Measurements from ENCODE around the gene SESTD1. TPM values are rescaled to one million over a fixed set of nuclear protein-coding genes. Genes with fewer than 3 reads are reported as not detected.

The SESTD1 gene
- total and polyA plus RNA-seq, 7 donors, result 4.2 to 20.2 (median 15.1) TPM

DNA sequence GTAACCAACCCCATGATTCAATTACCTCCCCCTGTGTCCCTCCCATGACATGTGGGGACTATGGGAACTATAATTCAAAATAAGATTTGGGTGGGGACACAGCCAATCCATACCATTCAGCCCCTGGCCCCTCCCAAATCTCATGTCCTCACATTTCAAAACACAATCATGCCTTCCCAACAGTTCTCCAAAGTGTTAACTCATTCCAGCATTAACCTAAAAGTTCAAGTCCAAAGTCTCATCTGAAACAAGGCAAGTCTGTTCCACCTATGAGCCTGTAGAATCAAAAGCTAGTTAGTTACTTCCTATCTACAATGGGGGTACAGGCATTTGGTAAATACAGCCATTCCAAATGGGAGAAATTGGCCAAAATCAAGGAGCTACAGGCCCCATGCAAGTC, 182.7 kb downstream of the SESTD1 start:
- DNase-seq (no peak), ATAC-seq (no peak)
- Histone ChIP-seq H3K27ac (no peak overlapping the region), H3K4me3 (no peak overlapping the region), H3K36me3 (ENCODE audit: insufficient read depth in 1 of 2, low read depth in 1 of 2) (no peaks in the 10 kb centered on the region), H3K27me3 (ENCODE audit: insufficient read depth in 3 of 3, low read length in 2 of 3) (no peaks in the 10 kb centered on the region), H3K9me3 (peaks cover 10% of the 10 kb centered on the region), H3K4me1 (peaks cover 5% of the 10 kb centered on the region)
- intact Hi-C loops (cut with DNase I), result no loop called here
- TF ChIP-seq, protein P1, sequence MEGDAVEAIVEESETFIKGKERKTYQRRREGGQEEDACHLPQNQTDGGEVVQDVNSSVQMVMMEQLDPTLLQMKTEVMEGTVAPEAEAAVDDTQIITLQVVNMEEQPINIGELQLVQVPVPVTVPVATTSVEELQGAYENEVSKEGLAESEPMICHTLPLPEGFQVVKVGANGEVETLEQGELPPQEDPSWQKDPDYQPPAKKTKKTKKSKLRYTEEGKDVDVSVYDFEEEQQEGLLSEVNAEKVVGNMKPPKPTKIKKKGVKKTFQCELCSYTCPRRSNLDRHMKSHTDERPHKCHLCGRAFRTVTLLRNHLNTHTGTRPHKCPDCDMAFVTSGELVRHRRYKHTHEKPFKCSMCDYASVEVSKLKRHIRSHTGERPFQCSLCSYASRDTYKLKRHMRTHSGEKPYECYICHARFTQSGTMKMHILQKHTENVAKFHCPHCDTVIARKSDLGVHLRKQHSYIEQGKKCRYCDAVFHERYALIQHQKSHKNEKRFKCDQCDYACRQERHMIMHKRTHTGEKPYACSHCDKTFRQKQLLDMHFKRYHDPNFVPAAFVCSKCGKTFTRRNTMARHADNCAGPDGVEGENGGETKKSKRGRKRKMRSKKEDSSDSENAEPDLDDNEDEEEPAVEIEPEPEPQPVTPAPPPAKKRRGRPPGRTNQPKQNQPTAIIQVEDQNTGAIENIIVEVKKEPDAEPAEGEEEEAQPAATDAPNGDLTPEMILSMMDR (IDR thresholded peaks at IDR 0.05), result no peak

DNA sequence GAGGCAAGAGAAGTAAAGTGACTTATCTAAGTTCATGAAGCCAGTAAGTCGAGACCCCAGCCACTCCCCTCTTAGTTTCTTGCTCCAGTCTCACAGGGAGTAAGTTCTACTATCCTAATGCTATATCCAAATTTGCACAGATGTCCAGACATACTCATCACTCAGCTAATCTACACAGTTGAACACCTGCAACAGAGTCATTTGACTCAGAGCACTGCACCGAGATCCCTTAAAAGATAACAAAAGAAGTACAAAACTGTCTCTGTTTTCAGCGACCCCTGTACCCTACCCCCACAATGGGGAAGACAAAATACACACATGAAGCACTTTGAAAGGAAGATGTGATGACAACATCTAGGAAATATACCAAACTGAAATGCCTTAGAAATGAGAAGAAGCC, 192.1 kb downstream of the SESTD1 start:
- intact Hi-C loops (cut with DNase I), result no loop called here
- Histone ChIP-seq H3K4me1 (no peaks in the 10 kb centered on the region), H3K4me3 (no peak overlapping the region), H3K9me3 (no peaks in the 10 kb centered on the region), H3K27ac (no peak overlapping the region), H3K27me3 (ENCODE audit: insufficient read depth in 3 of 3, low read length in 2 of 3) (peaks cover 0 to 2% (median 0%) of the 10 kb centered on the region in 3 donors), H3K36me3 (ENCODE audit: insufficient read depth in 1 of 2, low read depth in 1 of 2) (no peaks in the 10 kb centered on the region)
- TF ChIP-seq, protein P1 (IDR thresholded peaks at IDR 0.05), result no peak
- no peak for ATAC-seq
- DNase-seq, result no peak
- 68 to 79% (median 71%) methylated on average over 3 of the region's 3 CpGs for WGBS, 3 donors

DNA sequence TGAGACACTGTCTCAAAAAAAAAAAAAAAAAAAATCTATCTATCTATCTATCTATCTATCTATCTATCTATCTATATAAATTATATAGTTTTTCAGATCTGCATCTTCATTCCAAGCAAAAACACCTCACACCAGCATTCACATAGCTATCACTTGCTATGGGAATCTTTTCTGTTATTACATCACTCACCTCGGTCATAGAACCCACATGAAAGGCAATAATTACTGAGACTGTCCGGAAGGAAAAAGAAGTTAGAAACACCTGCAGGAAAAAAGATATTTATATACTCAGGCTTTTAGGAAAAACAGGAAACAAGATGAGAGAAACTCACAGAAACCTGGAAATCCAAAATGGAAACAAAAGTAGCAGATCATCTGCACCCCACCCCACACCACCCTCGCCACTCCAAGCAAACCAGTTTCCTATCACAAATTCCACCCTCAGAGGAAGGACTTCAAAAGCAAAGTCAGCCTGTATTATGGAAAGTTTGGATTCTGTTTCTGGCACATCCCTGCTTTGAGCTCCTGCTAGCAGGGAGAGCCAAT, 192.7 kb downstream of the SESTD1 start:
- TF ChIP-seq, protein P1 (IDR thresholded peaks at IDR 0.05), result no peak
- ATAC-seq (no peak), DNase-seq (no peak)
- Histone ChIP-seq H3K36me3 (ENCODE audit: insufficient read depth in 1 of 2, low read depth in 1 of 2) (no peaks in the 10 kb centered on the region), H3K4me1 (no peaks in the 10 kb centered on the region), H3K9me3 (no peaks in the 10 kb centered on the region), H3K27me3 (ENCODE audit: insufficient read depth in 3 of 3, low read length in 2 of 3) (peaks cover 0 to 2% (median 0%) of the 10 kb centered on the region in 3 donors), H3K4me3 (no peak overlapping the region), H3K27ac (no peak overlapping the region)
- intact Hi-C loops (cut with DNase I), result no loop called here
- 68 to 76% (median 70%) methylated on average over 3 of the region's 3 CpGs for WGBS, 3 donors

DNA sequence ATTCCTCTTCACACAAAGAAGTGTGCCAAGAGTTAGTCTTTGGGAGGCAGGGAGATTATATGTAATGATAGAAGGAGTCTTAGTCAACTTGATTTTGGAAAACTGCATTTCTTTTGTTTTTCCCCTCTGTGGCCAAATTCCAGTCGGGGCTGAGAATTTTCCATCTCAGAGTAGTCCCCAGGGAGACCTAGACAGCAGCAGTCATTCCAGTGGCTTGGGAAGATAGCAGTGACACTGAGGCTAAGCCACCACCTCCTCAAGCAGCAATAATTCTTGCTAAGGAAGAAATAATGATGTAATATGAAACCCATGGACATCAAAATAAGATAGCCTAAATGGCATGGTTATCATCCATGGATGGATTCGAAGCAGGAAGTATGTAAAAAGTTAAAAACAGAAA, 193.7 kb downstream of the SESTD1 start:
- Histone ChIP-seq H3K36me3 (ENCODE audit: insufficient read depth in 1 of 2, low read depth in 1 of 2) (no peaks in the 10 kb centered on the region), H3K9me3 (no peaks in the 10 kb centered on the region), H3K4me3 (no peak overlapping the region), H3K4me1 (no peaks in the 10 kb centered on the region), H3K27me3 (ENCODE audit: insufficient read depth in 3 of 3, low read length in 2 of 3) (no peaks in the 10 kb centered on the region), H3K27ac (no peak overlapping the region)
- DNase-seq, result no peak
- intact Hi-C loops (cut with DNase I), result no loop called here
- 48 to 59% (median 53%) methylated on average over 2 of the region's 2 CpGs for WGBS, 3 donors
- no peak for ATAC-seq
- TF ChIP-seq, protein P1 (IDR thresholded peaks at IDR 0.05), result no peak

DNA sequence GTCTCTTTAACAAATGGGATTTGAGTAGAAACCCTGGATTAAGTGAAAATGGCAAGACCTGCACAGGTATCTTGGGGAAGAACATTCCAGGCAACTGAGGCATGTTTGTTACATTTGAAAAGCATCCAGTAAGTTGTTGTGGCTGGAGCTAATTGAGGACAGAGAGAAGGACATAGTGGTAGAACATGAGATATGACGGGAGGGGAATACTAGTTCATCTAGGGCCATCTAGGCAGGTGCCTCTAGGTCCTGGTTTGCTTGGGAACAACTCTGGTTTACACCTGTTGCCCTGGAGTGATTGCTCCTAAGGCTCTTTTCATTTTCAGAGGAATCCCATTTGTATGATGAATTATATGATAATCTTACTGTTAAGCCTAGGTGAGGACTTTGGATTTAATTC, 194.9 kb downstream of the SESTD1 start:
- WGBS, 3 donors, result 44 to 90% (median 82%) methylated on average over 1 of the region's 1 CpG
- H3K4me3 ChIP-seq, result no peak overlapping the region
- H3K4me1 ChIP-seq, result no peaks in the 10 kb centered on the region
- no peaks in the 10 kb centered on the region for H3K36me3 ChIP-seq (ENCODE audit: insufficient read depth in 1 of 2, low read depth in 1 of 2)
- TF ChIP-seq, protein P1 (IDR thresholded peaks at IDR 0.05), result no peak
- no peaks in the 10 kb centered on the region for H3K9me3 ChIP-seq
- intact Hi-C loops (cut with DNase I), result no loop called here
- ATAC-seq (no peak), DNase-seq (no peak)
- H3K27me3 ChIP-seq (ENCODE audit: insufficient read depth in 3 of 3, low read length in 2 of 3), result no peaks in the 10 kb centered on the region
- H3K27ac ChIP-seq, result no peak overlapping the region
